HCT116 (cell line): ENCODE results near the gene TCF12. TPM values are rescaled to one million over a fixed set of nuclear protein-coding genes. Genes with fewer than 3 reads are reported as not detected.
A peak's percentile ranks its signal among the peaks of the same experiment; 100 is the strongest.

Experiments used
- ATAC-seq: fragments of 200-7000 bp; cut with Tn5 transposase; 2 replicates; pipeline ENCODE4 v1.9.1; 2020; ENCODE audit warnings: mild to moderate bottlenecking, moderate library complexity
- BruUV-seq: library from RNA; stranded (reverse); fragments of 400-500 nt; replicated peaks from 2 replicates; lab custom pipeline; 2021; lab: Mats Ljungman, UMichigan
- CTCF ChIA-PET: fragments of 300-600 bp; sonication (Branson Sonifier 250); formaldehyde crosslinking; loops from one replicate; lab custom pipeline; 2021; ENCODE audit warnings: antibody characterized with exemption; lab: Charles Lee
- POLR2A ChIA-PET: fragments of 300-600, 350-600 bp; sonication (Branson Sonifier 250); formaldehyde crosslinking; loops from one replicate; lab custom pipeline; 2021; ENCODE audit warnings: antibody characterized with exemption; lab: Charles Lee
- RAD21 ChIA-PET, 2 experiments: fragments of 300-600 bp; sonication (Branson Sonifier 250); formaldehyde crosslinking; loops; one replicate each; lab custom pipeline; 2023; ENCODE audit warnings: low total read pairs in 2 of 2; ENCODE audit not compliant: uncharacterized antibody in 2 of 2, unreplicated experiment in 2 of 2, low non-redundant PET in 1 of 2; lab: Charles Lee
- DNase-seq: peaks from one replicate; pipeline ENCODE4 v3.0.0-alpha.2; 2010; ENCODE audit warnings: low read depth, low spot score
- H2AFZ ChIP-seq: fragments of 200-600 bp; shearing (Covaris generic), sonication (generic); 2 replicates; pipeline ENCODE4 v1.6.1; 2017; ENCODE audit warnings: low read depth, mixed run types, mixed read lengths, antibody characterized with exemption, low read length; ENCODE audit not compliant: poor library complexity, severe bottlenecking
- H3K27ac ChIP-seq: 2 replicates; pipeline ENCODE4 v1.5.1; 2012; ENCODE audit warnings: low read depth, low read length
- H3K27me3 ChIP-seq: fragments of 200-600 bp; sonication (generic); 2 replicates; pipeline ENCODE4 v1.6.1; 2016; ENCODE audit warnings: mixed run types, low read length, mixed read lengths; ENCODE audit not compliant: insufficient read depth
- H3K36me3 ChIP-seq, 2 experiments: fragments of 200-500 bp in 1 of 2; fragments of 200-600 bp in 1 of 2; sonication (Bioruptor generic) in 1 of 2; sonication (generic) in 1 of 2; 2 replicates each; pipeline versions ENCODE4 v1.5.1 to v1.6.1; 2014 to 2016; ENCODE audit warnings: low read length in 2 of 2, inconsistent platforms in 1 of 2, mixed read lengths in 1 of 2, mixed run types in 1 of 2; ENCODE audit not compliant: insufficient read depth in 2 of 2, control insufficient read depth in 1 of 2
- H3K4me1 ChIP-seq, 2 experiments: fragments of 200-600 bp in 1 of 2; sonication (generic) in 1 of 2; 2 replicates each; pipeline versions ENCODE4 v1.5.1 to v1.6.1; 2012 to 2017; ENCODE audit warnings: low read length in 2 of 2, inconsistent platforms in 1 of 2, mild to moderate bottlenecking in 1 of 2, mixed read lengths in 1 of 2, mixed run types in 1 of 2, moderate library complexity in 1 of 2; ENCODE audit not compliant: insufficient read depth in 2 of 2, control insufficient read depth in 1 of 2
- H3K4me2 ChIP-seq: fragments of 200-600 bp; sonication (generic); 2 replicates; pipeline ENCODE4 v1.6.1; 2017; ENCODE audit warnings: mixed run types, low read length, mixed read lengths
- H3K4me3 ChIP-seq, 2 experiments: fragments of 200-600 bp in 1 of 2; sonication (generic) in 1 of 2; replicated peaks in 1 of 2; 2 replicates each; pipeline ENCODE4 v1.5.1; 2011 to 2016; ENCODE audit warnings: low read length in 2 of 2, control low read depth in 1 of 2, low read depth in 1 of 2, mild to moderate bottlenecking in 1 of 2, mixed read lengths in 1 of 2, mixed run types in 1 of 2
- H3K79me2 ChIP-seq: fragments of 200-600 bp; sonication (generic); 2 replicates; pipeline ENCODE4 v1.6.1; 2017; ENCODE audit warnings: mild to moderate bottlenecking, mixed run types, low read length, moderate library complexity, mixed read lengths; ENCODE audit not compliant: insufficient read depth
- H3K9ac ChIP-seq: fragments of 200-600 bp; sonication (generic); 2 replicates; pipeline ENCODE4 v1.6.1; 2016; ENCODE audit warnings: low read length, mixed read lengths
- H3K9me2 ChIP-seq: fragments of 200-600 bp; sonication (generic), shearing (Covaris generic); 2 replicates; pipeline ENCODE4 v1.6.1; 2017; ENCODE audit warnings: mixed run types, mild to moderate bottlenecking, moderate library complexity; ENCODE audit not compliant: insufficient read depth
- H3K9me3 ChIP-seq, 2 experiments: fragments of 200-500 bp in 1 of 2; fragments of 200-600 bp in 1 of 2; sonication (Bioruptor generic) in 1 of 2; sonication (generic) in 1 of 2; 2 replicates each; pipeline ENCODE4 v1.6.1; 2014 to 2017; ENCODE audit warnings: low read length in 2 of 2, mixed read lengths in 2 of 2, inconsistent platforms in 1 of 2, low read depth in 1 of 2, mild to moderate bottlenecking in 1 of 2, mixed run types in 1 of 2, moderate library complexity in 1 of 2; ENCODE audit not compliant: control insufficient read depth in 1 of 2, insufficient read depth in 1 of 2
- H4K20me1 ChIP-seq: fragments of 200-600 bp; sonication (generic), shearing (Covaris generic); 2 replicates; pipeline ENCODE4 v1.6.1; 2017; ENCODE audit warnings: mixed run types, mild to moderate bottlenecking, moderate library complexity; ENCODE audit not compliant: insufficient read depth
- CTCF ChIP-seq, 3 experiments: fragments of 200-600 bp in 1 of 3; sonication (generic) in 1 of 3; IDR thresholded peaks in 2 of 3; conservative IDR thresholded peaks in 1 of 3; 2 replicates each; pipeline ENCODE4 v1.5.1; 2012 to 2017; ENCODE audit warnings: low read depth in 2 of 3, low read length in 2 of 3, antibody characterized with exemption in 1 of 3, borderline replicate concordance in 1 of 3, control low read depth in 1 of 3, mild to moderate bottlenecking in 1 of 3, mixed read lengths in 1 of 3, mixed run types in 1 of 3, moderate library complexity in 1 of 3; ENCODE audit not compliant: insufficient read depth in 1 of 3
- EZH2phosphoT487 ChIP-seq: fragments of 200-600 bp; IDR thresholded peaks from 2 replicates; pipeline ENCODE4 v1.6.1; 2018; ENCODE audit warnings: antibody characterized with exemption, borderline replicate concordance
- FOSL1 ChIP-seq: IDR thresholded peaks from 2 replicates; pipeline ENCODE4 v1.6.1; 2012; ENCODE audit warnings: low read depth
- POLR2A ChIP-seq: IDR thresholded peaks from 2 replicates; pipeline ENCODE4 v1.7.0; 2011; ENCODE audit warnings: borderline replicate concordance; ENCODE audit not compliant: insufficient read depth, insufficient read length; ENCODE audit errors: extremely low read depth
- SIN3A ChIP-seq: IDR thresholded peaks from 2 replicates; pipeline ENCODE4 v1.6.1; 2012; ENCODE audit warnings: low read depth
- SRF ChIP-seq: IDR thresholded peaks from 2 replicates; pipeline ENCODE4 v1.6.1; 2012; ENCODE audit warnings: low read depth
- ZNF274 ChIP-seq: fragments of 200-500 bp; sonication (Bioruptor generic); IDR thresholded peaks from 2 replicates; pipeline ENCODE4 v1.6.1; 2014; ENCODE audit warnings: mild to moderate bottlenecking, low read depth, low read length, inconsistent platforms
- intact Hi-C: fragments of 100-400 bp; cut with micrococcal nuclease; formaldehyde crosslinking; loops from 2 replicates; pipeline ENCODE4 v1.10.0; 2022
- total RNA-seq: library from RNA; stranded (reverse); gene quantifications from one replicate; pipeline ENCODE4 v1.2.1, GENCODE V29; 2021; ENCODE audit not compliant: unreplicated experiment
- TF ChIP-seq, protein P1 (sequence below): IDR thresholded peaks from 2 replicates; pipeline ENCODE4 v1.6.1; 2012
- TF ChIP-seq, protein P2 (sequence below): IDR thresholded peaks from 2 replicates; pipeline ENCODE4 v1.6.1; 2012; ENCODE audit warnings: low read depth

Gene TCF12
- total RNA-seq, 1 experiment from 2014 or later, result 71.6 TPM

DNA sequence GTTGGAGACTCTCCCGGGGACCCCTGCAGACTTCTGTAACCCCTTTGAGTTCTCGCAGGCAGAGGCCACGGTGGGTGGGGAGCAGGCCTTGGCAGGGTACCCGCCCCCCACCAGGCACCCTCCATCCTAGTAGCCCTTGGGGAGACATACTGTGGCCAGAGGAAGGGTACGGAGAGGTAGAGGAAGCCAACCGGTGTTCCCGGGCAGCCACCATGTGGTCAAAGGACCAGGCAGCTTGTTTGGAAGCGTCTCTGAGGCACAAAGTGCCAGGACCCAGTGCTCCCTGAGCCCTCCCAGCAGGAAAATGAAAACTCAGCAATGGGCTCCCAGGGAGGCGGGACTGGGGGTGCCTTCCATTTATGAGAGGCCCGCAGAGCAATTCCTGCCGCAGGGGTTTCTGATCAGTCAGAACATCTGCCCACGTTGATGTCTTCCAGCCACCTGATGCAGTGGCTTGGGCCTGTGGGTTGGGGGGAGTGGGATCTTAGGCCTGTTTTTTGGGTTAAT is 404.9 kb downstream of the TCF12 start:
- H3K27ac ChIP-seq, result peak overlapping the region; percentile 54
- H3K9me2 ChIP-seq, result no peaks in the 10 kb centered on the region
- no peaks in the 10 kb centered on the region for H3K79me2 ChIP-seq
- ATAC-seq (0 out of 2 replicates have a peak, but pooled peaks have one; percentile 0), DNase-seq (no peak)
- TF ChIP-seq ZNF274 (no peak), FOSL1 (no peak), CTCF (IDR thresholded peaks at IDR 0.05 in 2 of 3, conservative IDR thresholded peaks at IDR 0.05 in 1 of 3; ENCODE audit: borderline replicate concordance in 1 of 3, insufficient read depth in 1 of 3, low read depth in 2 of 3, low read length in 2 of 3) (no peak), SRF (no peak), POLR2A (no peak), EZH2phosphoT487 (no peak), SIN3A (no peak)
- TF ChIP-seq, protein P1, sequence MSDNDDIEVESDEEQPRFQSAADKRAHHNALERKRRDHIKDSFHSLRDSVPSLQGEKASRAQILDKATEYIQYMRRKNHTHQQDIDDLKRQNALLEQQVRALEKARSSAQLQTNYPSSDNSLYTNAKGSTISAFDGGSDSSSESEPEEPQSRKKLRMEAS, result no peak
- TF ChIP-seq, protein P2, sequence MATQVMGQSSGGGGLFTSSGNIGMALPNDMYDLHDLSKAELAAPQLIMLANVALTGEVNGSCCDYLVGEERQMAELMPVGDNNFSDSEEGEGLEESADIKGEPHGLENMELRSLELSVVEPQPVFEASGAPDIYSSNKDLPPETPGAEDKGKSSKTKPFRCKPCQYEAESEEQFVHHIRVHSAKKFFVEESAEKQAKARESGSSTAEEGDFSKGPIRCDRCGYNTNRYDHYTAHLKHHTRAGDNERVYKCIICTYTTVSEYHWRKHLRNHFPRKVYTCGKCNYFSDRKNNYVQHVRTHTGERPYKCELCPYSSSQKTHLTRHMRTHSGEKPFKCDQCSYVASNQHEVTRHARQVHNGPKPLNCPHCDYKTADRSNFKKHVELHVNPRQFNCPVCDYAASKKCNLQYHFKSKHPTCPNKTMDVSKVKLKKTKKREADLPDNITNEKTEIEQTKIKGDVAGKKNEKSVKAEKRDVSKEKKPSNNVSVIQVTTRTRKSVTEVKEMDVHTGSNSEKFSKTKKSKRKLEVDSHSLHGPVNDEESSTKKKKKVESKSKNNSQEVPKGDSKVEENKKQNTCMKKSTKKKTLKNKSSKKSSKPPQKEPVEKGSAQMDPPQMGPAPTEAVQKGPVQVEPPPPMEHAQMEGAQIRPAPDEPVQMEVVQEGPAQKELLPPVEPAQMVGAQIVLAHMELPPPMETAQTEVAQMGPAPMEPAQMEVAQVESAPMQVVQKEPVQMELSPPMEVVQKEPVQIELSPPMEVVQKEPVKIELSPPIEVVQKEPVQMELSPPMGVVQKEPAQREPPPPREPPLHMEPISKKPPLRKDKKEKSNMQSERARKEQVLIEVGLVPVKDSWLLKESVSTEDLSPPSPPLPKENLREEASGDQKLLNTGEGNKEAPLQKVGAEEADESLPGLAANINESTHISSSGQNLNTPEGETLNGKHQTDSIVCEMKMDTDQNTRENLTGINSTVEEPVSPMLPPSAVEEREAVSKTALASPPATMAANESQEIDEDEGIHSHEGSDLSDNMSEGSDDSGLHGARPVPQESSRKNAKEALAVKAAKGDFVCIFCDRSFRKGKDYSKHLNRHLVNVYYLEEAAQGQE, result no peak
- intact Hi-C loops, result no loop called here
- BruUV-seq, result no TSS peak
- peaks cover 11 to 21% of the 10 kb centered on the region in 2 experiments for H3K4me1 ChIP-seq
- H3K27me3 ChIP-seq, result no peaks in the 10 kb centered on the region
- H3K4me2 ChIP-seq, result peak overlapping the region; percentile 86
- peak overlapping the region; percentile 35 to 55 for H3K4me3 ChIP-seq
- ChIA-PET CTCF (no interaction called here), POLR2A (interaction anchor here (1.2 kb wide), 1 partner anchor 165 kb away, joined by 3 read pairs; no protein-coding TSS in a partner anchor), RAD21 (no interaction called here)
- H3K9ac ChIP-seq, result peak overlapping the region; percentile 52
- H4K20me1 ChIP-seq, result no peaks in the 10 kb centered on the region
- no peaks in the 10 kb centered on the region for H3K36me3 ChIP-seq
- no peaks in the 10 kb centered on the region for H3K9me3 ChIP-seq
- peak overlapping the region; percentile 90 for H2AFZ ChIP-seq
